ELF-1 (cell line): ENCODE data around the gene SERTAD4.

Source experiments
- DNase-seq: peaks from one replicate; pipeline ENCODE4 v3.0.0-alpha.2; 2016; ENCODE audit warnings: low read depth, low spot score

Gene SERTAD4

DNA sequence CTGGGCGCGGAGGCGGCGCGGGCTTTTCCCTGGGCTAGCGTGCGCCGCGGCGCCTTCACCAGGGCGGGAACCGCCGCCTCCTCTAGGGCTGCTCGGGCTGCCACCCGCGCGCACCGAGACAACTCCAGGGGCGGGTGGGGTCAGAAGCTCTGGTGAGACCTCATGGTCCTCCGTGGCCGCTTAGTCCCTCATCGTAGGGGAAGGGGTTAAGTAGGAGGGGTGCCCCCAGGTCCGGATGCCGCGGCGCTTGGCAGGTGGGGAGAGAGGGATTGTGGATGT is 559 bp downstream of the SERTAD4 start:
- DNase-seq: no peak

DNA sequence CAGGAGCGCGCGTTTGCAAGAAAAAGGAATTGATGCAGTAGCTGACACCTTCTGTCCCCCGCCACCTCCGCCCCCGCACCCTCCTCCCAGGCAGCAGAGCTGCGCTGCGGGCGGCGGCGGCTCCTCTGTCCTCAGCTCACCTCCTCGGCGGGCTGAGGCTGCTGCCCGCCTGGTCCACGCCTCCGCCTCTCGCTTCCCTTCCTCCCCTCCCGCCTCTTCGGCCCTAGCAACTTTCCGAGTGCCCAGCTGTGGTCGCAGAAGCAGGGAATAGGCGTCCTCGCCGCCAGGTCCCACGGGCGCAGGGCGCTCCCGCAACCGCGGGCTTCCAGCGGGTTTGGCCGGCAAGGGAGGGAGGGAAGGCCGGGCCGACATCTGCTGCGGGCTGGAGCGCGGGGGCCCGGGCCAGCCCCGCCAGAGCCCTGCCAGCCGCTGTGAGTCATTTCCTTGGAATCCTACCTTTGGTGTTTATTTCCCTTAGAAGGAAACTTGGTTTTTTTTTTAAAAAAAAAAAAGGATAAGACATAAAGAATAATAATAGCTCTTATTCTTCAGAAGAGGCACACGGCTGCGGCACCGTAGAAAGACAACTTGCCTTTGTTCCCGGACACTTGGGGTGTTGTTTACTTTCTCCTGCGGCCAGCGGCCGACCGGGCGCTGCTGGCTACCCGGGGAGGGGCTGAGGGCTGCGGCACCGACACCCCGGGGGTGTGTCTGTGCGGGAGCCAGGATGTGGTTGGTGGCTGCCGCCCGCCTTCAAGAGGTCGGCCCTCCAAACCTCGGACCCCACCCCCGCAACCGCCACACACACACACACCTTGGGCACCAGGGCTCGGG is 1.1 kb downstream of the SERTAD4 start:
- peak; percentile 81 for DNase-seq

DNA sequence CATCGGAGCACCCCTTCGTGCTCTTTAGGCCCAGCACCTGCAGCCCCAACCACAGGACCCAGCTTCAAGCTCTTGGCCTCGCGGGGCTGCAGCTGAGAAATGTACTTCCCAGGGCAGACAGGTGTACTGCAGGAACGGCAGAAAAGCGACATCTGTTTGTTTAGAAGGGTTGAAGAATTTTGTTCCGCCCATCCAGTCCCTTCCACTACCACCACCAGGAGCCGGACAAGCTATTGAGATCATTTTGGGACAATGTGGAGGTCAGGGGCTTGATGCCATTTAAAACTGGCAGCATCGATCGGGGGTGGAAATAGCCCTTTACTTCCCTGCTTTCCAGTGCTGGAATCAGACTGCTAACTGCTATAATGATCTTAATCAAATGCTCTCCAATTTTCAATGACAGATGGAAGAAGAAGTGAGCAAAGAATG is 1.7 kb downstream of the SERTAD4 start:
- DNase-seq: no peak

DNA sequence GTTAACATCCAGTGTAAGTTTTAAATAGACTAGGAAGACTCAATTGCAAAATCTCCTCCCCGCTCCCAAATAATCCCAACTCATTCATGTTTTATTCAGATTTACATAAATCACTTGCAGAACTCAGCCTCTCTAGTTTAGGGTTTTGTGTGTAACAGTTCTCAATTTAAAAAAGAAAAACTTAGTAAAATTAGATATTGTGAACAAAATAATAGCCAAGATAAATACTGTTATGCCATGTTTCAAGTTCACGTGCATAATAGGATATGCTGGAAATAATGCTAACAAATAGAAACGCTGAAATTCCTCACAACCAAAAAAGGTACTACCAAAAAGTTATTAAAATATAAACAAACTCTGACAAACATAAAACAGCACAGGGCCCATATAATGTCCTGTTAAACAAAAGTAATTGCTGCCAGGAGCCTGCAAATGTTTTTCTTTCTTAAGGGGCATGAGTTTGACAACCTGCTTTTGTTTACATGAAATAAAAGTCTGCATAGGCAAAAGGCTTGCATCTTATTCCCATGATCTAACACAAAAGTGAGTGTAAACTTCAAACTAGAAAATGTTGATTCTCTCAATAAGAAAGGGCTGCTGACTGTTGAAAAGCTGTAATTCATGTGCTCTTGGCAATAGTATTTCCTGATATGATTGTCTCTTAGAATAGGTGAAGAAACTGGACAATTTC is 2.9 kb downstream of the SERTAD4 start:
- DNase-seq: no peak

DNA sequence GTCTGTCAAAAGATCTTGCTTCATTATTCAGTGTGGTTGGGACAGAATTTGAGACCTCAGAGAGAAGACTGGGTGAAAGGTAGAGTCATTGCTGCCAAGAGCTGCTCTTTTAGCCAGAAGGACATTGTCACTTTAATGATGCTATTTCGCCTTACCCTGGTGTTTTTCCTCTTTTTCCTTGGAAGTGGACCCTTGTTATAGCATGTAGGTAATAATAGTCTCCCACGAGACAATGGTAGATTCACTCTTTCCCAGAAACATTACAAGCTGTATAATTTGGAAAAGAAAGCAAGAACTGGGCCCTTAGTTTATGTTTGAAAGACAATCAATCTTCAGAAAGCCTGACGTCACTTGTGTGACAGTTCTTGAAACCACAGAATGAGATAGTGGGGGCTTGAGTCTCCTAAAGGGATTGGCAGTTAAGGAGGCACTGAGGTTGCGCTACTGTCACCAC is 3.8 kb downstream of the SERTAD4 start:
- no peak for DNase-seq

DNA sequence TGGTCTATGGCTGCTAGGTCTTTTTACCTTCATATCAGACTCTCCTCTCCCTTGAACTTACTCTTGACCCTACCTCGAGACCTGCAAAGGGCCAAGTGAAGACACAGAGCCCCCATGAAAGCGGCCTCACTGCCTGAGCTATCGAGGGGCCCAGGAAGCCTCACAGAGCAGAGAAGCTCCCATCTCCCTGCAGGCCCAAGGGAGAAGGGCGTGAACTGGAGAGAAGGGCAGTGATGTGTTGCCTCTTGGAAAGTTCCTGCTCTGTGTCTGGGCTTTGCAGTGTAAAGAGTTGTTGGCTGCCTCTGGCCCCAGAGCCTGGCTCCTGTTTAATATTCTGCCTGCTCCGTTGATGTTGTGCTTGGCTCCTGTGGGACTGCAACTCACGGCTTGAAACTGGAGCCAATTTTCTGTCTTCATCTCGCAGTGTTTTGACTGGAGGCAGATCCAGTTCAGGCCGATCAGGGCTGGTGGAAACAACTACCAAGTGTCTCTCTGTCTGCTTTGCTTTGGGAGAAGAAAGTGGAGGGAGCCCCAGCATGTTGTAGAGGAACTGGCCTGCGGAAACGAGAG is 4.3 kb downstream of the SERTAD4 start:
- DNase-seq: peak; percentile 35

DNA sequence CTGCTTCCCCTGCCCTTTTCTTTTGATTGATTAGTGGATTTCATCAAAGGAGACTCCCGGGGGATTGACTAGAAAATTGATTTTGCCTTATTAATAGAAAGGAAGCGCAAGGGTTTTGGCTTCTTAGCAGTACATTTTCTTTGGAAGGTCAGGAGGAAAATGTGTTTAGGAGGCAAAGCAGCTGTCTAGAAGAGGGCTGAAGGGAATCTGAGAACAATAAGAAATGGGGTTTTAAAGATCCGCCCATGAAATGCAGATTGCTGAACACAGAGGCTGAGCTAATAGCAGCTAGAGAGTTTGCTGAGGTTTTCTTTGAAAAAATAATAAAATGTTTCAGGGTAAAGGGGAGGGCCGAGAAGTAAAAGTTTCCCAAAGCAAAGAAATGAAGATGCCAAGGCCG is 4.9 kb downstream of the SERTAD4 start:
- no peak for DNase-seq

DNA sequence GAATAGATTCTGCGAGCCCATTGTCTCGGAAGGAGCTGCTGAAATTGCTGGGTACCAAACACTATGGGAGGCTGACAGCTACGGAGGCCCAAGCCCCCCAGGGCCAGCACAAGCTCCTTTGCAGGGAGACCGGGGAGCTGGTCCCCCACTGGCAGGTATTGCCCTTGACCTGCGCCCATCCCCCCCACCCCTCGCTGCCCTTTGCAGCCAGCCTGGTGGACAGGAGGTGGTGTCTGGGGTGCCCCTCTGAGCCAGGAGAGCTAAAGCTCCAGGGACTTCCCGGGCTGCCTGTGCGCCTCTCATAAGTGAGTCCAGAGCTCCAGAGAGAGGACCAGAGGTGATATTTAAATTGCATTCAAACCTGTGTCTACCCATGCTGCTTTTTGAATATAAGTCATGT is 5.4 kb downstream of the SERTAD4 start:
- DNase-seq: no peak

DNA sequence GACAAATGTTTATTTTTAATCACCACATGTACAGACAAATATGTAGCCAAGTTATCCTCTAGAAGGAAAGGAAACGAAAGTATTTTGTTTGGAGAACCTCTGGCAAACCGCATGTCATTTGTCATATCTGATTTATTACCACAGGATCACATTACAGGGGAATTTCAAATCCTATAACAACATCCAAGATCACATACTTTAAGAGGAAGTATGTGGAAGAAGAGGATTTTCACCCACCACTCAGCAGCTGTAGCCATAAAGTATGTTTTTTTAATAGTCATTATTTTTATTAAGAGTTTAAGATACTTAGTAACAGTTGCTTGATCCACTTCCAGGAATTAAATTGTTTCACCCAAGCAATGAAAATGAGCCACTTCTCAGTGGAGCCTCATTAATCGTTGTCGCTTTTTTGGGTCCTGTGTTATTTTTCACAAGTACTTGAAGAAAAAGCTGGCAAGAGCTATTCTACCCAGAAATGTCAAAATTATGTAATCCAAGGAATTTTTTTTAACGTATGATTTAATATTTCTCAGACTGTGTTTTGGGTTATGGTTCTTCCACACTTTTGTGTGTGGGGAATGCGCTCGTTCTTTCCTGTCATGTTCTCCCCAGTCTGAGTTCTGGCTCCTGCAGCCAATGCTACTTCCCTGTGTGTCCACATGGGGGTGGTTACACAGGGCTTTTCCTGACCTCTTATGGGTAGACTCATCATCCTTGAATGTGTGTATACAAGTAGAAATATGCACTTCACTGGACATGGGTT is 6.9 kb downstream of the SERTAD4 start:
- DNase-seq: no peak

DNA sequence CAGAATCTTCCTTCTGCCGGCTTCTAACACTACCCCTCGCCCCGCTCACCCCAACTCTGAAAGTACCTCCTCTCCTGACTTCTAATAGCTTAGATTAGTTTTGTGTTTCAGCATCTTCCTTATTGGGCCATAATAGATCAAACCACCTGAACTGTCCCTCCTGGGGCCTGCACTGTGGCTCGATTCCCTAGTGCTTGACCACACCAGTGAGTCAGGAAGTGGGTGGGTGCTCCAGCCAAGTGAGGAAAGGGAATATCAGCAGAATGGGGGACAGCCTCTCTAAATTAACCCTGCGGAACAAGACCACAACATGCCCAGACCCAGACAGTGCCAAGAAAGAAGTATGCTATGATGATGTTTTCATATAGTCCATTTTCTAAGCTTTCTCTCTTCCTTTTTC is 8.5 kb downstream of the SERTAD4 start:
- no peak for DNase-seq

DNA sequence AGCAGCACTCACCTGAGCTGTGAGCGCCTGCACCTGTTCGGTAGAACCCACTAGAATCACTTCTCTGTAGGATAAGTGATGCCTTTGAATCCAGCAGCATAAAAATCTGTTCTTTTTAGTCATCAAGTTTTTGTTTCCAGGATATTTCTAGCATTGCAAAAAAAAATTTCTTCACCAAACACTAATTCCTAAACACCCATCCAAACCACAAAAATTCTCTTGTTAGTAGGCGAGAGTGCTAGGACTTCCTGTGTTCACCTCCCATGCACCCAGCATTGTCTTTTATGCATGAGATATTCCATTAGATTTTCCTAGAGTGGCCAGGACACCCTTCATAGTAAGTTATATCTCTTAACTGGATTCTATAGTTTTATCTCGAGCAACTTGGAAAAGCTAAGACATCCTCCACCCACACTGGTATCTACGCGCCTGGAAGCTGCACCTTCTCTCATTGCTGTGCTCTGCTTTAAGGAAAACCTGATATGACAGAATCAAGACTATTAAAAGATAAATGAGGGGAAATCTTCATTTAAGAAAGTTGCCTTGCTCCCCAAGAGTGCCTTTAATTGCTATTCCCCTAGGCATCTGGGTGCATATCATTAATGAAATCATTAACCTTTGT is 12.3 kb downstream of the SERTAD4 start:
- DNase-seq: no peak

DNA sequence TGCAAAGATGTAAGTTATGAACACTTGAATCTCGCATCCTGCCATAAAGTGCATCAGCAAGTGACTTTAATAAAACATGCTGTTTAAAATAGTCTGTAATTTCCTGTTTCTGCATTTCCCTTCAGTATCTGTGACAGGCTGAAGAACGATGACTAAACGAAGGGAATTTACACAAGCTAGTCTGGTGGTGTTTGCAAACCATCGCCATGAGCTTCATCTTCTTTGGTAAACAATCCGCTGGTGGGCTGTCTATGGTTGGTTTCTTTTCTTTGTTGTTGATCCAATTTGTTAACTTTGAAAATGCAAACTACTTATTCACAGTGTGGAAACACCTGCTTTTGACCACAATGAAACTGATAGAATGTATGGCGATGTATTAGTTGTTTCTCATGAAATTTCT is 13.9 kb downstream of the SERTAD4 start:
- DNase-seq: no peak

DNA sequence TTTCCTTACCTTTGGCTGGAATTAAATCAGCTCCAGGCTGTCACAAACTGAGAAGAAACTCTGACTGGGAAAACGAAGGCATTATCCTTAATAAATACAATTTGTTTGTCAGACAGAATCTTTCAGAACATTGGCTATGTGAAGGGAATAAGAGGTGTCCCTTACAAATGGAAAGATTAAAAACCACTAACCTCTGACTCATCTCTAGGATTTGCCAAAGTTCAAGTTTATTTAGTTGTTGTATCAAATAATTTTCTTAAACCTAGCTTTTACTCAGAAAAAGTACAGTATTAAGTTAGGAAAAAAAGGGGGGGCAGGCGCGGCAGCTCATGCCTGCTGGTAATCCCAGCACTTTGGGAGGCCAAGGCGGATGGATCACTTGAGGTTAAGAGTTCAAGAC is 15.7 kb downstream of the SERTAD4 start:
- DNase-seq: no peak

DNA sequence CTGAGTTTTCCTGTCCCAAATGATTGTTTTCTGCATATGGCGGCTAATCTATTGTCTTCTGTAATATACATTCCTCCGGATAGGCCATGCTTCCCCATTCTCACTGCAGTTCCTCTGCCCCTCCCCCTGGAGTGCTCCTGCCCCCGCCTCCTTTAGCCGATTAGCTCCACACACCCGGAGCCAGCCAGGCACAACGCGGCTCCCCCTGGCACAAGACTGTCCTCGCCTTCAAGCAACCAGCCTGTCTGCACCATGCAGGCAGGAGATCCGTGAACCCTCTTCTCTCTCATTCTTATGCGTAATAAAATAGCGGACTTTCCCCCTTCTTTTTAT is 18.0 kb downstream of the SERTAD4 start:
- peak; percentile 77 for DNase-seq

DNA sequence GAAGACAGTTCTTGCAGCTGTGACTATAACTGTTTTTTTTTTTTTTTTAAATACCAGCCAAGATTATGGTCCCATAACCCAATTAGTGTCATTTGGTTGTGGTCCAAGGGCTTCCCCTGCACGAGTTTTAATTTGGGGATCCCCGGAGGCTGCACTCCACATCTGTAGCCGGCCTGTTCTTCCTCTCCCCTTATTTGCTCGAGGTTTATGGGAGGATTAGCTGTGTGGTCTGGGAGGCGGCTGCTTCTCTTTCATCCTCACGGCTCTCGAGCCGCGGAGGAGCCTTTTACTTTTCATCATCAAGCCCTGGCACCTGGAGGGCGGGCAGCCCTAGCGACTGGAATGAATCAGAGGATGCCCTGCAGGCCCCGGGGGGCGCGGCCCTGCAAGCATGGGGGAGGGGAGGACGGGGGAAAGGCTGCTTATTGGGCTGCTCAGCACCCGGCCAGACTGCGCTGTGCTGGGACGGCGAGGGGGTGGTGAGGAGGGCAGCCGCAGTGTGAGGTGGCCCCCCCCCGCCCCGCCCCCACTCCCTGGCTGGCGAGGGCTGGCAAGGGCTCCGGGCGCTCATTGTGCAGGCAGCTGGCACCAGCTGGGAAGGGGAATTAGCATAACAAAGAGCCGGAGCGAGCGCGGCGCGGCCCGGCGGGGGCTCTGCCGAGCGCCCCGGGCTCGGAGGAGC is 18.5 kb downstream of the SERTAD4 start:
- peak; percentile 94 for DNase-seq

DNA sequence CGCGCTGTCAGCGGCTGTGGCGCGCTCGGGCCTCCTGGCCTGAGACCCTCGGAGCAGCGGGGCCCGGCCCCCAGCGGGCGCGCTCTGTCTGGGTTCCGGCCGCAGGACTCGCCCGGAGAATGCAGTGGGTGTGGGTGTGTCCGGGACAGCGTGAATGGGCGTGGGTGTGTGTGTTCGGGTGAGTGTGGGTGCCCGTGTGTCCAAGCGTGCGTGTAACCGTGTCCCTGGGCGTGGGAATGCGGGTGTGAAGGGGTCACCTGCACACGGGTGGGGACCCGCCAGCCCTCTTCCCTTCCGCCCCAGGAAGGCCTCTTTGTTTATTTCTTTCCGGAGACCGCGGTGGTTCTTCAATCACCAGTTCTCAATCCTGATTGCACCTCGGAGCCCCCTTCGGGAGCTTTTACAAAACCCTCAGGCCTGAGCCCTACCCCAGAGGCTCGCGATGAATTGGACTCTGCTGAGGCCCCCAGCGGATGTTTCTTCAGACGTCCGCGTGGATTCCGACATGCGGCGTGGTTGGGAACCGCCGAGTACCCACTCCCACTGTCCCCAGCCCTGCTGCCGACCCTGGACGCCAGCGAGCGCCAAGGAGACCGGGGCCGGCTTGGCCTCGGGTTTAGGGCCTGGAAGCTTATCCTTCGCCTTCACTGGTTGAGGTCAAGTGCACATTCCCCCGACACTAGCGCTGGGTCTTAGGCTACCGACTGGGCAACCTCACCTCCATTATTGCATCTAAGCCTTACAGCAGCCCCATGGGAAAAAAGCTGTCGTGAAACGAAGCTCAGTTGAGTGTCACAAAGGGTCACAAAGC is 19.3 kb downstream of the SERTAD4 start:
- DNase-seq: peak; percentile 67

DNA sequence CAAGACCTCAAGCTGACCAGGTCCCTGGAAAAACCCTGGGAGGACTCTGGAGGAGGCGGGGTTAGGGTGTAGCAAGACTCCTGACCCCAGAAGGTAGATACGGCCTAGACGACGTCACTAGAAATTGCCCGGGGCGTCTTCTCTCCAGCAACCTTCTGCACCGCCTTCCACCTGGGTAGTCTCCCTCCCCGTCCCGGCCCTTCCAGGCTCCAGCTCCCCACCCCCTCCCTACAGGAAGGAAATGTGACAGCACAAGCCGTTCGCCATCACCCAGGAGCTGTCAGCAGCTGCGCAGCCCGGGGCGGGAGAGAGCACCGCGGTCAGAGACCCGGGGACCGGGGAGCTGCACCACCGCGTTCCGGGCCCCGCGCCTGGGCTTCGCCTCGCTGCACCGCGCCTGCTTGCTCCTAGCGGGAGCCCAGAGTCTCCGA is 20.0 kb downstream of the SERTAD4 start:
- DNase-seq: peak; percentile 95

DNA sequence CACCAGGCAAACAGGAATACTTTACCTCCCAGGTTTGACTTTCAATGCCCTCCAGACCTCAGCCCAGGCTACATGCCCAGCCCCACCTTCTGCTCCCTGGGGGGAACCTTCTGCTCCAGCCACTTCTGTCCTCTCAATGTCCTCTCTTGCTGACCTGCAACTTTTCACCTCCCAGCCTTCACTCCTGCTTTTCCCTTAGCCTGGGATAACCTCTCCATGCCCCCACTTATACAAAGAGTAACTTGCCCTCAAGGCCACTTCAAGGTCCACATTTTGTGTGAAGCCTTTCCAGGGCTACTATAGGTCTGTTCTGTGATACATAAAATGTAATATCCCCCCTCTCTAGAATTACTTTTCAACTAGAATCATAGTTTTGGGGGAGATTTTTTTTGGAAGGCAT is 21.7 kb downstream of the SERTAD4 start:
- DNase-seq: no peak

DNA sequence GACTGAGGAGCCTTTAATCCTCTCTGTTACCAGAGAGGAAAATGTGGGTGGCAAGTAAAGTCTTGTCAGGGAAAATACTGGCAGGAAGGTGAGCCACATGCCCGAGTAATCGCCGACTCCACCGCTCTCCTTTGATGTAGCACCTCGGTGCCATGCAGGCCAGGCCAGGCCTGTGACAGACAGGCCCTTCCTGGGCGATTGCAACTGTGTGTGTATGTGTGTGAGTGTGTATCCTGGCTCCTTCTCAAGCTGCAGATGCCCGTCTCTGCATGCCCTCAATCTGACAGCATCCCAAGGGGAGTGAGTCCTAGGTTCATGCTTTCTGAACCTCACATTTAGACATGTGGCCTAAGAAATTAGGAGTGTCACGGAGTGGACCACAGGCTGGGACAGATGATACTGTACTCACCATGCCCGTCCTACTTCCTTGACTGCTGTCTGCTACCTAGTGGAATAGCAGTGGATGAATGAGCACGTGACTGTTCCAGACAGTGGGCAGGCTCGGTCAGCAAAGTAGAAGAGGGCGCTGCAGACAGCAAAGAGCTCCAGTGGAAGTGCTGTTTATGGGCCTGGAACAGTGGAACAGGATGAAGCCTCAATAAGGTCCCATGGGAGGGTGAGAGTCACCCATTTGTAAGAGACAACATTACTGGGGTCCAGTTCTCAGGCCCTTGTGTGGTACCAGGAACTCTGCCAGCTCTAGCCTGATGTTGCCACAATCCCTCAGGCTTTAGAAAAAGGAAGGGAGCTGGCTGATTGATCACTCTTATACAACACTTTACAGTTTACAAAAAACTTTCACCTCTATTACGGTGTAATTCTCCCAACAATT is 25.3 kb downstream of the SERTAD4 start:
- DNase-seq: no peak

DNA sequence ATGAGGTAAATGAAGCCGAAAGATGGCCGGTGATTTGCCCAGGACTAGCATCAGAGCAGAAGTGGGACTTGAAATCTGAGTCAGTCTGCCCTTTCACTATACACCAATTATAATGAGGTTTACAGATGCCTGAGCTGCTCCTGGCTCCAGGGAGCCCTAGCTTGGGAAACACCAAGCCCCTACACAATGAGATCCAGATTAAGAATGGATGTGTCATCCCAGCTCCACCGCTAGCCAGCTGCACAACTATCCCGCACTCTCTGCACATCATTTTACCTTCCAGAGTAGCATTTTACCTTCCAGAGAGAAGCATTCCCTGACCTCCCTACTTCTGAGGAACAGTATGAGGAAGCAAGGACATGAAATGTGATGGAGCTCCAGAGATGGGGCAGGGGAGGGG is 27.0 kb downstream of the SERTAD4 start:
- DNase-seq: no peak
